CD14-positive monocyte (primary cell): Measurements from ENCODE around the gene CYP2W1. TPM values are rescaled to one million over a fixed set of nuclear protein-coding genes. Genes with fewer than 3 reads are reported as not detected.

Experiments used
- DNase-seq, 3 donors: peaks; one replicate each; pipeline ENCODE4 v3.0.0-alpha.2; 2011 to 2022
- H2AFZ ChIP-seq: 2 replicates; pipeline ENCODE4 v1.6.0; 2012; ENCODE audit warnings: mild to moderate bottlenecking, low read depth, low read length, inconsistent platforms; ENCODE audit not compliant: insufficient read depth, poor library complexity, severe bottlenecking
- H3K27ac ChIP-seq, 2 donors: 1 replicate in 1 of 2; 2 replicates in 1 of 2; pipeline ENCODE4 v1.5.1; 2012 to 2013; ENCODE audit warnings: low read length in 2 of 2, control low read depth in 1 of 2, inconsistent platforms in 1 of 2, low read depth in 1 of 2, mild to moderate bottlenecking in 1 of 2
- H3K27me3 ChIP-seq, 2 donors: one replicate each; pipeline versions ENCODE4 v1.6.0 to v1.6.1; 2011 to 2013; ENCODE audit warnings: low read length in 2 of 2; ENCODE audit not compliant: control insufficient read depth in 2 of 2, insufficient read depth in 2 of 2
- H3K36me3 ChIP-seq, 2 donors: replicated peaks in 1 of 2; 1 replicate in 1 of 2; 2 replicates in 1 of 2; pipeline versions ENCODE4 v1.5.1 to v1.6.1; 2012 to 2013; ENCODE audit warnings: low read length in 2 of 2, control low read depth in 1 of 2, inconsistent platforms in 1 of 2, mild to moderate bottlenecking in 1 of 2; ENCODE audit not compliant: insufficient read depth in 2 of 2, control insufficient read depth in 1 of 2
- H3K4me1 ChIP-seq, 2 donors: 1 replicate in 1 of 2; 2 replicates in 1 of 2; pipeline versions ENCODE4 v1.5.1 to v1.6.1; 2012 to 2013; ENCODE audit warnings: low read length in 2 of 2, control low read depth in 1 of 2, inconsistent platforms in 1 of 2, mild to moderate bottlenecking in 1 of 2, moderate library complexity in 1 of 2; ENCODE audit not compliant: insufficient read depth in 2 of 2, control insufficient read depth in 1 of 2
- H3K4me2 ChIP-seq: replicated peaks from 2 replicates; pipeline ENCODE3; 2012; ENCODE audit warnings: low read length, moderate library complexity, mild to moderate bottlenecking; ENCODE audit not compliant: poor library complexity, severe bottlenecking; ENCODE audit errors: extremely low read depth
- H3K4me3 ChIP-seq, 3 experiments: fragments of 200-600 bp in 1 of 3; sonication (generic) in 1 of 3; replicated peaks in 1 of 3; 1 replicate in 2 of 3; 2 replicates in 1 of 3; pipeline ENCODE4 v1.5.1; 2011 to 2013; ENCODE audit warnings: low read length in 3 of 3, mild to moderate bottlenecking in 3 of 3, control low read depth in 2 of 3, low read depth in 2 of 3, inconsistent platforms in 1 of 3, moderate library complexity in 1 of 3
- H3K79me2 ChIP-seq: 2 replicates; pipeline ENCODE4 v1.6.0; 2012; ENCODE audit warnings: mild to moderate bottlenecking, control low read depth, inconsistent platforms, low read length, moderate library complexity; ENCODE audit not compliant: insufficient read depth
- H3K9ac ChIP-seq: 2 replicates; pipeline ENCODE4 v1.6.0; 2017; ENCODE audit warnings: low read length, mild to moderate bottlenecking; ENCODE audit not compliant: insufficient read depth, poor library complexity, severe bottlenecking
- H3K9me3 ChIP-seq, 2 donors: replicated peaks in 1 of 2; 1 replicate in 1 of 2; 2 replicates in 1 of 2; pipeline versions ENCODE4 v1.5.1 to v1.6.1; 2012 to 2013; ENCODE audit warnings: low read length in 2 of 2, control low read depth in 1 of 2; ENCODE audit not compliant: control insufficient read depth in 1 of 2, insufficient read depth in 1 of 2
- H4K20me1 ChIP-seq: 2 replicates; pipeline ENCODE4 v1.6.0; 2012; ENCODE audit warnings: mild to moderate bottlenecking, low read length, control low read depth, moderate library complexity; ENCODE audit not compliant: insufficient read depth
- H3K27ac Mint-ChIP-seq, 7 donors: one replicate each; pipeline ENCODE4 v1.8.0; 2020; ENCODE audit warnings: mild to moderate bottlenecking in 7 of 7, mixed read lengths in 7 of 7, moderate library complexity in 6 of 7, inconsistent platforms in 2 of 7
- H3K27me3 Mint-ChIP-seq, 3 donors: one replicate each; pipeline ENCODE4 v1.8.0; 2021 to 2022; ENCODE audit warnings: low read depth in 3 of 3, mild to moderate bottlenecking in 3 of 3, mixed read lengths in 3 of 3, moderate library complexity in 3 of 3, inconsistent platforms in 1 of 3
- H3K36me3 Mint-ChIP-seq, 2 donors: one replicate each; pipeline ENCODE4 v1.8.0; 2020; ENCODE audit warnings: mixed read lengths in 2 of 2, inconsistent platforms in 1 of 2, mild to moderate bottlenecking in 1 of 2
- H3K4me1 Mint-ChIP-seq: one replicate; pipeline ENCODE4 v1.8.0; 2020; ENCODE audit warnings: mild to moderate bottlenecking, mixed read lengths
- H3K4me3 Mint-ChIP-seq, 2 donors: one replicate each; pipeline ENCODE4 v1.8.0; 2020; ENCODE audit warnings: mild to moderate bottlenecking in 2 of 2, mixed read lengths in 2 of 2, moderate library complexity in 1 of 2
- H3K9me3 Mint-ChIP-seq, 7 donors: one replicate each; pipeline ENCODE4 v1.8.0; 2020 to 2022; ENCODE audit warnings: mixed read lengths in 7 of 7, mild to moderate bottlenecking in 6 of 7, moderate library complexity in 6 of 7, inconsistent platforms in 2 of 7
- WGBS: methylation state at CpG from one replicate; pipeline ENCODE4 v1.1.5; 2013; ENCODE audit warnings: missing lambda C conversion rate; ENCODE audit not compliant: insufficient coverage; 5-methylcytosine and 5-hydroxymethylcytosine counted together
- intact Hi-C, 2 donors: fragments of 100-400 bp; cut with micrococcal nuclease; formaldehyde crosslinking; loops; one replicate each; pipeline versions ENCODE4 v1.15.0 to v1.15.1; 2023
- polyA plus RNA-seq, 3 donors: library from polyadenylated mRNA; depleted of rRNA in 1 of 3; unstranded in 2 of 3; stranded (reverse) in 1 of 3; fragments of 300-500 nt in 2 of 3; fragments of >200 nt in 1 of 3; fragmentation: Illumina TruSeq in 2 of 3; gene quantifications; 1 replicate in 2 of 3; 2 replicates in 1 of 3; pipeline ENCODE4 v1.2.3, GENCODE V29; 2012 to 2021
- TF ChIP-seq, protein P1 (sequence below): fragments of 200-600 bp; IDR thresholded peaks from one replicate; pipeline ENCODE4 v1.8.0; 2022; ENCODE audit warnings: antibody characterized with exemption, mild to moderate bottlenecking

CYP2W1 gene
- polyA plus RNA-seq, 3 donors, result not detected

DNA sequence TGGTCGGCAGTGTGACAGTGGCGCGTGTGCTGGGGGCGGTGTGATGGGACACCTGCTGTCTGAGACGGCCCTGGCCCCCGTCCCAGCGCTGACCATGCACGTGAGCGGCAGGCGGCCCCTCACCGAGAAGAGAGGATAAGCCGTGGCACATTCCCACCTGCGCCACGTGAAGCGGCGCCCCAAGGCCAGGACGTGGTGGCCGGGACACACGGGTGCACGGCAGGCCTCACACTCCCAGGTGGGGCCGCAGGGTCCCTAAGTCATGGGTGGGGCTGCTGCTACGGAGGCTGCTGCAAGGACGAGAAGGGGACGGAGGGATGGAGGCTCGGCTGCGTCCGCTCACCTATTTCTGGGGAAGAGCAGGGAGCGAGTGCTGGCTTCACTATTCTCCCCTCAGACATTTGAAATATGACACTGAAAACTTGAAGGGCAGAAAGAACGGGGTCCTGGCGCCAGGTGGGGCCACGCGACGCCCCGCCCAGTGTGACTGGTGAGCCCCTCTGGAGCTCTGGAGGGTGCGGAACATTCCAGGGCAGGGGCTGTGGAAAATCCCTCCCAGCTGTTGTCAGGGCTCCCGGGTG is 7.5 kb downstream of the CYP2W1 start:
- Histone ChIP-seq H3K36me3 (no peaks in the 10 kb centered on the region), H3K79me2 (no peaks in the 10 kb centered on the region), H3K4me3 (no peak overlapping the region), H3K27ac (no peak overlapping the region), H3K9ac (no peak overlapping the region), H4K20me1 (no peaks in the 10 kb centered on the region), H2AFZ (no peak overlapping the region), H3K9me3 (no peaks in the 10 kb centered on the region), H3K27me3 (peaks cover 0 to 21% of the 10 kb centered on the region in 2 donors), H3K4me1 (peaks cover 4 to 5% of the 10 kb centered on the region in 2 donors), H3K4me2 (no peak overlapping the region)
- TF ChIP-seq, protein P1, sequence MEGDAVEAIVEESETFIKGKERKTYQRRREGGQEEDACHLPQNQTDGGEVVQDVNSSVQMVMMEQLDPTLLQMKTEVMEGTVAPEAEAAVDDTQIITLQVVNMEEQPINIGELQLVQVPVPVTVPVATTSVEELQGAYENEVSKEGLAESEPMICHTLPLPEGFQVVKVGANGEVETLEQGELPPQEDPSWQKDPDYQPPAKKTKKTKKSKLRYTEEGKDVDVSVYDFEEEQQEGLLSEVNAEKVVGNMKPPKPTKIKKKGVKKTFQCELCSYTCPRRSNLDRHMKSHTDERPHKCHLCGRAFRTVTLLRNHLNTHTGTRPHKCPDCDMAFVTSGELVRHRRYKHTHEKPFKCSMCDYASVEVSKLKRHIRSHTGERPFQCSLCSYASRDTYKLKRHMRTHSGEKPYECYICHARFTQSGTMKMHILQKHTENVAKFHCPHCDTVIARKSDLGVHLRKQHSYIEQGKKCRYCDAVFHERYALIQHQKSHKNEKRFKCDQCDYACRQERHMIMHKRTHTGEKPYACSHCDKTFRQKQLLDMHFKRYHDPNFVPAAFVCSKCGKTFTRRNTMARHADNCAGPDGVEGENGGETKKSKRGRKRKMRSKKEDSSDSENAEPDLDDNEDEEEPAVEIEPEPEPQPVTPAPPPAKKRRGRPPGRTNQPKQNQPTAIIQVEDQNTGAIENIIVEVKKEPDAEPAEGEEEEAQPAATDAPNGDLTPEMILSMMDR, result no peak
- 95% methylated on average over 29 of the region's 36 CpGs for WGBS
- no peak for DNase-seq
- Mint-ChIP-seq H3K27me3 (peaks cover 10 to 52% (median 12%) of the 10 kb centered on the region in 3 donors), H3K27ac (no peak overlapping the region), H3K4me3 (no peak overlapping the region), H3K9me3 (peaks cover 0 to 2% (median 0%) of the 10 kb centered on the region in 7 donors), H3K36me3 (no peaks in the 10 kb centered on the region), H3K4me1 (peaks cover 2% of the 10 kb centered on the region)
- intact Hi-C loops, result loop anchor here in 1 of 2 donors (5.0 kb wide), 1 partner anchor 187 kb away; no protein-coding TSS in a partner anchor

DNA sequence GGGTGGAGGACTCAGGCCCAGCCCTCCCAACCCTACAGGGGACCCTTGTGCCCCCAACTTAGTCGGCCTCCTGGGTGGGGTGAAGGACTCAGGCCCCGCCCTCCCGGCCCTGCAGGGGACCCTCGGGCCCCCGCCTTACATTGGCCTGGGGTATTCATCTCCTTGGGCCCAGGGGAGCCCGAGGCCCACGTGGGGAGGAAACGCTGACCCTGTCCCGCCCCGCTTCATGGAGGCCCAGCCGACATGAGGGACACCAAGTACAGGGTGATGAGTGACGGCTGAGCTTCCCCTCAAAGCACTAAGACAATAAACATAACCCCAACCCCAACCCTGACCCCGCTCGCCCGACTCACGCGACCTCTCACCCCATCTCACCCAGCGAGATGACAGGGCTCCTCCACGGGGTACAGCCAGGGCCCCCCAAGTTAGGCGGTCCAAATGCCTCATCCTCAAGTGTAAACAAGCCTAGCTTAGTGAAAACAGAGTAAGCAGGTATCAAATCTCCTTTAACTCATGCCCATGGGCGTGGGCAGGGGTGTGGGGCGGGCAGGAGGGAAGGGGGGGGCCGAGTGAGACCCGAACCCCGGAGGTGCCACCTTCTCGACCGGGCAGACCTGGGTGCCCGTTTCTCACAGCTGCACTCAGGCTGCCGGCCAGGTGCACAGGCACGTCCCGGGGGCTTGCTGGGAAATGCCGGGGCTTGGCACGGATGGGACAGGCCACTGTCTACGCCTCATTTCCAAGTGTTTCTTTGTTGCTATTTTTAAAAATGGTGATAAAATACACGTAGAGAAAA is 8.2 kb downstream of the CYP2W1 start:
- no peaks in the 10 kb centered on the region for H3K36me3 Mint-ChIP-seq
- H3K9me3 Mint-ChIP-seq, result peaks cover 0 to 2% (median 0%) of the 10 kb centered on the region in 7 donors
- H2AFZ ChIP-seq, result no peak overlapping the region
- no peak overlapping the region for H3K9ac ChIP-seq
- H3K27ac Mint-ChIP-seq, result no peak overlapping the region
- intact Hi-C loops, result loop anchor here in 1 of 2 donors (5.0 kb wide), 1 partner anchor 186 kb away; no protein-coding TSS in a partner anchor
- H3K27me3 Mint-ChIP-seq, result peaks cover 7 to 46% (median 10%) of the 10 kb centered on the region in 3 donors
- TF ChIP-seq, protein P1, result no peak
- no peak overlapping the region for H3K27ac ChIP-seq
- no peak for DNase-seq
- H3K4me2 ChIP-seq, result no peak overlapping the region
- peaks cover 0 to 21% of the 10 kb centered on the region in 2 donors for H3K27me3 ChIP-seq
- H3K4me1 Mint-ChIP-seq, result peaks cover 2% of the 10 kb centered on the region
- no peak overlapping the region for H3K4me3 ChIP-seq
- no peaks in the 10 kb centered on the region for H3K9me3 ChIP-seq
- 91% methylated on average over 8 of the region's 35 CpGs for WGBS
- H3K36me3 ChIP-seq, result no peaks in the 10 kb centered on the region
- no peaks in the 10 kb centered on the region for H4K20me1 ChIP-seq
- peaks cover 4 to 5% of the 10 kb centered on the region in 2 donors for H3K4me1 ChIP-seq
- H3K79me2 ChIP-seq, result no peaks in the 10 kb centered on the region
- no peak overlapping the region for H3K4me3 Mint-ChIP-seq
